Stimulated activated naive CD8-positive, alpha-beta T cell treated with anti-CD3 and anti-CD28 coated beads, Interleukin-15, Interleukin-2, amounts not matched to agents 100 U/mL and 50 U/mL, for 24 hours (primary cell): ENCODE results near the gene PRKCB.

ENCODE experiments used
- ATAC-seq: fragments of 150-1000 bp; cut with Tn5 transposase; one replicate; pipeline ENCODE4 v1.10.0; 2021
- DNase-seq: peaks from one replicate; pipeline ENCODE4 v3.0.0; 2021

PRKCB gene

GRCh38 chr16:23966597-23967394 lies 131.0 kb downstream of the PRKCB start:
- DNase-seq (peak; percentile 33), ATAC-seq (no peak)

DNA sequence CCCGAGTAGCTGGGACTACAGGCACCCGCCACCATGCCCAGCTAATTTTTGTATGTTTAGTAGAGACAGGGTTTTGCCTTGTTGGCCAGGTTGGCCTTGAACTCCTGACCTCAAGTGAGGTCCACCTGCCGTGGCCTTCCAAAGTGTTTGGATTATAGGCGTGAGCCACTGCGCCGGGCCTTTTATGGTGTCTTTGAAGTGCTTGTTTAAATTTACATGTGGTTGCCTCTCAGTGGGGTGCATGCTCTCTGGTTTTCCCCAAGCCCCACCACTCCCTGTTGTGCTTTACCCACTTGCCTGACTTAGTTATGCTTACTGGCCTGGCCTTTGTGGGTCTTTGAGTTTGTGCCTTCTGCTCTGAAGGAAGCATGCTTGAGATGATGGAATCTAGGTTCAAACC lies 132.0 kb downstream of the PRKCB start:
- DNase-seq = peak; percentile 27
- ATAC-seq = peak; percentile 50

DNA sequence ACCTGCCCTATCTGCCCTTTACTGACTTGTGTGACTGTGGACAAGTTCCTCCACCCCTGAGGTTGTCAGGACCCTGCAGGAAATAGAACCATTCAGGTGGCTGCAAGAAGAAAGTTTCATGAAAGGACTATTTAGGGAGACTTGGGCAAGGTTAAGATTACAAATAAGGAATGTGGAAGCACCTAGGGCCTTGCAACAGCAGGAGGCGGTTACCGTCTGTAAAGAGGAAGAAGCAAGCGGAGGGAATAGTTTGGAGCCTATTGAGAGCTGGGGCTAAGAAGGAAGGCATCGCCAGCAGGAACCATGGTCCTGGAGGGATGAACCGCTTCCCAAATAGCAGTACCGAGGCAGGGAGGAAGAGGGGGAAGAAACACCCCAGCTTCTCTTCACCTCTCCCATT lies 132.4 kb downstream of the PRKCB start:
- DNase-seq (no peak), ATAC-seq (no peak)

DNA sequence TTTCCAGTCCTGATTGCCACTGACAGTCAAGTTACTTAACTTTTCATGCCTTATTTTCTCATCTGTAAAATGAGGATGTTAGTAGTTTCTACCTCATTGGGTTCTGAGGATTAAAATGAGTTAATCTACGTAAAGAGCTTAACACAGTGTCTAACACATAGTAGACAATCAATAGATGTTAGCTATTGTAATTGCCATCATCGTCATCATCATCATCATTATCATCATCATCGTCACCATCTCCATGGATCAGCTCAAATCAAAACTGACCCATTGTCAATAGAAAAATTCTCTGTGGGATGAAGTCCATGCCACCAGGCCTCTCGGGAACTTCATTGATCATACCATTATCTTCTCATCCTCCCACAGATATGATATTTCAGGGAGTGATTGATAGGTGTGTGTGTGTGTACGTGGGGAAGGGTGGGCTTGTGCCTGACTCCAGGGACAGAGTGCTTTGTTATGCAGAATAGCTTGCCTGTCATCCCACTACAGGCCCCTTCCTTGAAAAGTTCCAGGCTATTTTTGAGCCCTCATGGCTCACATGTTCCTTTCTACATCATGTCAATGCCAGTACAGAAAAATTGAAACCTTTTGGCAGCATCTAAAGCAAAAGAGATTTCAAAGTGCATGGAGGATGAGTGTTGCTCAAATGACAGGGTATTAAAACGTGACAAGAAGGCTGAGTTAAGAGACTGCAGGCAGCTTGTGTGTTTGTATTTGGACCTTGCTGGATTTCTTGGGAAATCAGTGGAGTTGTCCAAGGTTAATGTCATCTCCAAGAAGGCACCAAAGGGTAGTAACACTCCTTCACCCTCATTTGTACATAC lies 133.9 kb downstream of the PRKCB start:
- ATAC-seq = no peak
- DNase-seq = no peak

DNA sequence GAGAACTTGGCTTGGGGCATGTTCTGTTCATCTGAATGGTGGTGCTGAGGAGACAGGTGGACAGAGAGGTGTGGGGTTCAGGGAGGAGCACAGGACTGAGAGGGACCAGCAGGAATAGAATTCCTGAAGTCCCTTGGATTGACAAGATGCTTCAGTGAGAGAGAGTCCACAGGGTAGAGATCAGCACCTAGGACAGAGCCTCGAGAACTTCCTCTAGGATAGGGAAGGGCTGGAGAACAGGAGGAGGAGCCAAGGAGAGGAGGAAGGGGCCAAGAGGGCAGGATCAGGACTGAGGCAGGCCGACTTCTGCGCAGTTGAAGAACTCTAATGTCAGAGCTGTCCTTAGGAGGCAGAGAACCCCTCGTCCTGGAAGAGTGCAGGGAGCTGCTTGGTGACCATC lies 138.4 kb downstream of the PRKCB start:
- ATAC-seq = no peak
- no peak for DNase-seq

DNA sequence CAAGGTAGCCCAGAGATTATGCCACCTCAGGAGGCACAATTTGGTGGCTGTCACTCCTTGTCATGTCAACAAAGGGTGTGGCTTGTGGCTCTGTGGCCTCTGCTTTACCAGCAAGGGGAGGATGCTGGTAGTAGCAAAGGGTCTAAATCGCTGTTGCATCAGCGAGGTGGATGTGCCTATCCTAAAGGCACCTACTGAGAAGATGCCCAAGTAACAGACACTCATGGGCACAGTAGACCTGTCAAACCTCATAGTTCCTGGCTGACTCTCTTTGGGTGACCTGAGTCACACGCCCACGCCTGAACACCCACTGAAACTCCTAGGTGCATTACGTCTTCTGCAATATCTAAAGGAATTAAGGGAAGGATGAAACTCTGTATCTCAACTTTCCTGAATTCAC lies 139.5 kb downstream of the PRKCB start:
- DNase-seq (peak; percentile 45), ATAC-seq (peak; percentile 60)

- DNase-seq (no peak), ATAC-seq (no peak)
These were observed 140.3 kb downstream of the PRKCB start for GRCh38 chr16:23976091-23976490.

DNA sequence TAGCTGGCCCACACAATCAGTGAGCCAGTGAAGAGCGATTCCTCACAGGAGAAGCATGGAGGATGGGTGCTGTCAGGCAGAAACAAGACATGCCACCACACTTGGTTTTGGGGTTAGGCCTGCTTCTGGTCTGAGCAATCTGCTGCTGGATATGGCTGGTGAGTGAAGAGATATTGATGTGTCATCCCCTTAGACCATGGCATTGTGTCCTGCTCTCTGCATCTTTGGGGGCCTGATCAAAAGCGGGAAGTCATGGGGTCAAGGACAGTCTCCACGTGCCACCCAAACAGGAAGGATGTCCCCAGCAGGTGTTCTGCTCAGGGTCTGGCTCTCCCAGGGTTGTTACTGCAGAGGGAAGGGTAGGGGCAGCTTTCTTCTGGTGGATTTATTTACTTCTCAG lies 140.7 kb downstream of the PRKCB start:
- ATAC-seq (peak; percentile 65), DNase-seq (no peak)

DNA sequence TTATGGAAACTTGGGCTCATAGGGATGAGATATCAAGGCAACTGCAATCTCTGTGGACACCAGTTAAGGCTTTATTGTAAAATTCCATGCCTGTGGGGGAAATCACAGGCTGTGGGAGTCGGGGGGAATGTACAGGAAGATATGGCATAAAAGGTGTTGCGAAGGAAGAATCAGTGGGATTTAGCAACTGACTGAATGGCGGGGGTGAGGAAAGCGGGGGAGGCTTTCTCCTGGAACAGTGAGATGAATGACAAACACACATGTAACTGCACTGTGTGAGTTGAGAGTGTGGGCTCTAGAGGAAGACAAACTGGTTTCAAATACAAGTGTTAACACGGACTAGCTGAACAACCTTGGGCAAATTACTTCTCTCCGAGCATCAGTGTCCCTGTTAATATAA lies 143.7 kb downstream of the PRKCB start:
- DNase-seq = no peak

GRCh38 chr16:23979982-23980381 lies 144.2 kb downstream of the PRKCB start:
- ATAC-seq = peak; percentile 67

More for the DNA sequence above, 143.7 kb downstream of the PRKCB start:
- no peak for ATAC-seq

DNA sequence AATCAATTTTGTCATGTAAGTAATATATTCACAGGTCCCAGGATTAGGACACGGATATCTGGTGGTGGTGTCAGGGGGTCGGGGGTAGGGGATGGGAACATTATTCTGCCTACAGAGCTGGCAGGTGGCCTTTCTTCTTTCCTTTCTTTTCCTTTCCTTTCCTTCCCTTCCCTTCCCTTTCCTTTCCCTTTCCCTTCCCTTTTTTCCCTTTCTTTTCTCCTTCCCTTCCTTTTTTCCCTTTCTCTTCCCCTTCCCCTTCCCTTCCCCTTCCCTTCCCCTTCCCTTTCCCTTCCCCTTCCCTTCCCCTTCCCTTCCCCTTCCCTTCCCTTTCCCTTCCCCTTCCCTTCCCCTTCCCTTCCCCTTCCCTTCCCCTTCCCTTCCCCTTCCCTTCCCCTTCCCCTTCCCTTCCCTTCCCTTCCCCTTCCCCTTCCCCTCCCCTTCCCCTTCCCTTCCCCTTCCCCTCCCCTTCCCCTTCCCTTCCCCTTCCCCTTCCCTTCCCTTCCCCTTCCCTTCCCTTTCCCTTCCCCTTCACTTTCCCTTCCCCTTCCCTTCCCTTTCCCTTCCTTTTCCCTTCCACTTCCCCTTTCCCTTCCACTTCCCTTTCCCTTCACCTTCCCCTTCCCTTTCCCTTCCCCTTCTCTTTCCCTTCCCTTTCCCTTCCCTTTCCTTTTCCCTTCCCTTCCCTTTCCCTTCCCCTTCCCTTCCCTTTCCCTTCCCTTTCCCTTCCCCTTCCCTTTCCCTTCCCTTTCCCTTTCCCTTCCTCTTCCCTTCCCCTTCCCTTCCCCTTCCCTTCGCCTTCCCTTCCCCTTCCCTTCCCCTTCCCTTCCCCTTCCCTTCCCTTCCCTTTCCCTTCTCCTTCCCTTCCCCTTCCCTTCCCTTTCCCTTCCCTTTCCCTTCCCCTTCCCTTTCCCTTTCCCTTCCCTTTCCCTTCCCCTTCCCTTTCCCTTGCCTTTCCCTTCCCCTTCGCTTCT lies 145.9 kb downstream of the PRKCB start:
- ATAC-seq = no peak
- no peak for DNase-seq

More at GRCh38 chr16:23979982-23980381, 144.2 kb downstream of the PRKCB start:
- no peak for DNase-seq

- ATAC-seq = no peak
- no peak for DNase-seq
These were observed 150.7 kb downstream of the PRKCB start for GRCh38 chr16:23986455-23986854.

DNA sequence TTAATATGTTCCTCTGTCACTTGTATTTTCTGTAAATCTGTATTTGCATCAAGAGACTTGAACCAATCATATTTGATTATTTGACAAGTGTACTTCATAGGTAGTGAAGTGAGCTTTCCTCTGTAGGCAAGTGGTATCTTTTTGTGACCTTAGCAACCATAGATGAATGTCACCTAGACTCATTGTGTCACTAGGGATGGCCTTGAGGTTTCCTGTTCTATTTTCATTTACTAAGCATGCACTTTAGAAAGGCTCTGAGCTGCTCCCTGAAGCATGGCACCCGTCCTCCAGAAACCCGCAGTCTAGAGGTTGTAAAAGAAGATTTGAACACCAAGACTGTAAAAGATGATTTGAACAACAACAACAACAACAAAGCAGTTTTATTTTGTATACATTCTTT lies 151.7 kb downstream of the PRKCB start:
- ATAC-seq (peak; percentile 82), DNase-seq (no peak)

- no peak for ATAC-seq
- no peak for DNase-seq
These were observed 154.7 kb downstream of the PRKCB start for GRCh38 chr16:23990507-23990906.

DNA sequence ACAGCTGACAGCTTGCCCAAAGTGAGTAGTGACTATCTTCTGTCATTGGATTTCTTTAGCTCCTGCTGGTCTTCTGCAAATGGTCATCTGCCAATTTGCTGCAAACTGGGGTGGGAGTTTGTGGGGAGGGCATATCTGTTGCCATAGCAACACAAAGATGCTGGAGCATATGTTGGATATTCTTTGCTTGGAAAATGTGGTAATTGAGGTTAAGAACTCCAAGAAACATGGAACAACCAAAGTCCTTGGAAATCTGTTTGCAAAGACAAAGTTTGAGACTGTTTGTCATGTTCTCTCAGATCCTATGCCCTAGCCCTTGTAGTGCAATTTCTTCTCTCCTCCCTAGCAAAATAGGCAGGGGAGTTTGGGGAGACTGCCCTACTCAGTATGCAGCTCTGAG lies 155.3 kb downstream of the PRKCB start:
- ATAC-seq = no peak
- no peak for DNase-seq

- no peak for DNase-seq
- no peak for ATAC-seq
These were observed 158.8 kb downstream of the PRKCB start for GRCh38 chr16:23994615-23995014.

- no peak for ATAC-seq
- no peak for DNase-seq
These were observed 160.6 kb downstream of the PRKCB start for GRCh38 chr16:23996258-23996955.

GRCh38 chr16:23998771-23999170 lies 163.0 kb downstream of the PRKCB start:
- ATAC-seq (no peak), DNase-seq (no peak)

DNA sequence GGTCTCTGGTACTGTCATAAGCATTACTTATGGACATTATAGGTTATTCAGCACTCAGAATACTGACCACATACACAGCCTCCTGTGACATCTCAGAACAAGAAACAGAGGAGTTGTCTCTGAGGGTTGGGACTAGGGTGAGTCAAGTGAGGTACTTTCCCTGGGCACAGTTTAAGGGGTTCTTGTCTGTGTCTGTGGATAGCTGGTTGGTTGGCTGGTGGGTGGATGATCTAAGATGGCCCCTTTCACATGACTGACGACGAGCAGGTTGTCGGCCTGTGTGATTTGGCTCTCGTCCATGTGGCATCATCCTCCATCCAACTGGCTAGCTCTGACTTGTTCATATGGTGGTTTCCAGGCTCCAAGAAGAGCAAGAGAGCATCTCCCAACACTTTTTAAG lies 163.9 kb downstream of the PRKCB start:
- ATAC-seq (peak; percentile 99), DNase-seq (peak; percentile 78)

DNA sequence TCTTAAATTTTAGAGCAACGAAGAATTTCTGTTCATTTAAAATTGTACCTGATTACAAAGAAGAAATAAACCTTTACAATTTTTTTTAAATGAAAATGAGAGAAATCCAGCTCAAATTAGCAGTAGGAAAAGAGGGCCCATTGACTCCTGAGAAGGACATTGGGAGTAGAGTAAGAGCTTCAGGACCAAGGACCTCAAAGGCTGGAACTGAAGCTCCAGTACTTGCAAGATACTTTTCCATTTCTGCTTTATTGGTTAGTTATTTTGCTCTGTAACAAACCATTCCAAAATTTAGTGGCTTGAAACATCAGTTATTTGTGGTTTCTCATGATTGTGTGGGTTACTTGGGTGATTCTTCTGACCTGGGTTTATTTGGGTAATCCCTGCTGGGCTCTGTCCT lies 165.9 kb downstream of the PRKCB start:
- DNase-seq = no peak
- no peak for ATAC-seq

DNA sequence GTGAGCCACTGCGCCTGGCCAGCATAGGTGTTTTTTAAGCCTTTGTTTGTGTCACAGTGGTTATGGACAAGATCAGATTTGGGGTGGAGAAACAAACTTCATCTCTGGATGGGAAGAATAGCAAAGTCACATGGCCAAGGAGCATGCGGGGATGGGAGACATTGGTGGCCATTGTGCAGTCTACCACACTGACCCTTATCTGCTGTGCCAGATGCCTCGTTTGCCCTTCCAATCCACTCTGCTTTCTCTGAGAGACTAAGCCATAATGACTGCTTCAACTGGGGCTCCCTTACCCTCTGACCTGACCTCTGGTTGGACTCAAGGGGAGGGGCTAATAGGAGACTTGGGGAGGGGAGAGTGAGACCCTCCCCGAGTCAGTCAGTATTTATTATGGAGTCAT lies 166.8 kb downstream of the PRKCB start:
- DNase-seq (no peak), ATAC-seq (no peak)

- no peak for ATAC-seq
- DNase-seq = no peak
These were observed 169.8 kb downstream of the PRKCB start for GRCh38 chr16:24005577-24005976.
